HepG2 (cell line): Measurements from ENCODE around the gene ISOC2. TPM values are rescaled to one million over a fixed set of nuclear protein-coding genes. Genes with fewer than 3 reads are reported as not detected.

Experiments
- AGO1 ChIP-seq: fragments of 200-400 bp; formaldehyde crosslinking; IDR thresholded peaks from 2 replicates; pipeline ENCODE4 v1.6.1; 2017; ENCODE audit warnings: mild to moderate bottlenecking, low read depth, low read length, moderate library complexity; ENCODE audit not compliant: poor library complexity, severe bottlenecking
- KLF16 ChIP-seq, 2 experiments: sonication (generic) in 1 of 2; formaldehyde crosslinking in 1 of 2; IDR thresholded peaks; 2 replicates each; pipeline versions ENCODE4 v1.6.1 to v1.8.0; 2016 to 2023; ENCODE audit warnings: missing genetic modification reagents in 2 of 2, missing compliant biosample characterization in 1 of 2
- MLX ChIP-seq: IDR thresholded peaks from 2 replicates; pipeline ENCODE4 v1.6.1; 2016
- MTF2 ChIP-seq: sonication (generic); formaldehyde crosslinking; IDR thresholded peaks from 2 replicates; pipeline ENCODE4 v1.5.0; 2020; ENCODE audit warnings: missing genetic modification reagents, borderline replicate concordance
- NFRKB ChIP-seq: fragments of 450-650 bp; IDR thresholded peaks from 2 replicates; pipeline ENCODE4 v1.6.1; 2017
- SATB2 ChIP-seq: sonication (generic); formaldehyde crosslinking; IDR thresholded peaks from 2 replicates; pipeline ENCODE4 v1.5.0; 2020; ENCODE audit warnings: missing genetic modification reagents
- STAT6 ChIP-seq: sonication (generic); formaldehyde crosslinking; IDR thresholded peaks from 2 replicates; pipeline ENCODE4 v1.4.0; 2020; ENCODE audit warnings: missing genetic modification reagents, mild to moderate bottlenecking, borderline replicate concordance
- ZFP41 ChIP-seq: sonication (generic); formaldehyde crosslinking; IDR thresholded peaks from 2 replicates; pipeline ENCODE4 v1.4.0; 2020; ENCODE audit warnings: mild to moderate bottlenecking, missing genetic modification reagents, borderline replicate concordance
- ZNF224 ChIP-seq: sonication (generic); formaldehyde crosslinking; IDR thresholded peaks from 2 replicates; pipeline ENCODE4 v1.5.0; 2020; ENCODE audit warnings: mild to moderate bottlenecking, missing genetic modification reagents
- ZNF225 ChIP-seq: sonication (generic); formaldehyde crosslinking; IDR thresholded peaks from 2 replicates; pipeline ENCODE4 v1.4.0; 2020; ENCODE audit warnings: mild to moderate bottlenecking, missing genetic modification reagents
- ZNF251 ChIP-seq: sonication (generic); formaldehyde crosslinking; IDR thresholded peaks from 2 replicates; pipeline ENCODE4 v1.9.0; 2021; ENCODE audit warnings: mild to moderate bottlenecking, missing genetic modification reagents
- ZNF331 ChIP-seq: sonication (generic); formaldehyde crosslinking; IDR thresholded peaks from 2 replicates; pipeline ENCODE4 v1.4.0; 2020; ENCODE audit warnings: missing genetic modification reagents
- ZNF652 ChIP-seq: IDR thresholded peaks from 2 replicates; pipeline ENCODE4 v1.6.1; 2016; ENCODE audit warnings: low read depth, borderline replicate concordance
- ZNF713 ChIP-seq: sonication (generic); formaldehyde crosslinking; IDR thresholded peaks from 2 replicates; pipeline ENCODE4 v1.4.0; 2020; ENCODE audit warnings: mild to moderate bottlenecking, missing genetic modification reagents
- polyA plus RNA-seq, 8 experiments: library from polyadenylated mRNA; depleted of rRNA in 3 of 8; stranded (reverse) in 7 of 8; unstranded in 1 of 8; fragments of >200 nt; fragmentation: Illumina TruSeq in 4 of 8; extraction: Trizol in 4 of 8; gene quantifications; 2 replicates each; pipeline versions ENCODE4 v1.2.1 to v1.2.3, GENCODE V29; 2011 to 2016; ENCODE audit warnings: low read depth in 4 of 8, missing spikeins in 1 of 8, mixed read lengths in 1 of 8; ENCODE audit not compliant: insufficient read depth in 1 of 8
- total RNA-seq, 5 experiments: library from RNA; depleted of rRNA; stranded (reverse); fragments of >200 nt; fragmentation: Illumina TruSeq; extraction: Trizol; gene quantifications; 2 replicates each; pipeline ENCODE4 v1.2.3, GENCODE V29; 2016; ENCODE audit warnings: low read depth in 1 of 5
- TF ChIP-seq, protein P1 (sequence below): sonication (generic); formaldehyde crosslinking; IDR thresholded peaks from 2 replicates; pipeline ENCODE4 v1.8.0; 2022; ENCODE audit warnings: missing genetic modification reagents, mild to moderate bottlenecking, borderline replicate concordance

Gene ISOC2
- total and polyA plus RNA-seq, 2 of the 13 experiments (the other 11 are each of a cell fraction or from before 2014, with no cell fraction given): 76.8 to 105 TPM

- TF ChIP-seq STAT6 (no peak), ZNF224 (CRISPR knock-in tag) (no peak), KLF16 (CRISPR knock-in tag; IDR thresholded peaks at IDR 0.05) (no peak), SATB2 (CRISPR knock-in tag) (no peak), ZNF225 (CRISPR knock-in tag) (no peak), AGO1 (no peak), MTF2 (CRISPR knock-in tag) (no peak), MLX (no peak), NFRKB (no peak), ZNF251 (no peak), ZNF331 (CRISPR knock-in tag) (no peak), ZFP41 (CRISPR knock-in tag) (no peak), ZNF713 (CRISPR knock-in tag) (no peak), ZNF652 (no peak)
- TF ChIP-seq, protein P1, sequence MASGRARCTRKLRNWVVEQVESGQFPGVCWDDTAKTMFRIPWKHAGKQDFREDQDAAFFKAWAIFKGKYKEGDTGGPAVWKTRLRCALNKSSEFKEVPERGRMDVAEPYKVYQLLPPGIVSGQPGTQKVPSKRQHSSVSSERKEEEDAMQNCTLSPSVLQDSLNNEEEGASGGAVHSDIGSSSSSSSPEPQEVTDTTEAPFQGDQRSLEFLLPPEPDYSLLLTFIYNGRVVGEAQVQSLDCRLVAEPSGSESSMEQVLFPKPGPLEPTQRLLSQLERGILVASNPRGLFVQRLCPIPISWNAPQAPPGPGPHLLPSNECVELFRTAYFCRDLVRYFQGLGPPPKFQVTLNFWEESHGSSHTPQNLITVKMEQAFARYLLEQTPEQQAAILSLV (CRISPR knock-in tag): no peak
Measured at GRCh38 chr19:55479045-55479444, 17.6 kb upstream of the ISOC2 start (continued).
